ENCODE data around the gene MINDY4.

- peak in 1 of 3 donors; percentile 14 for TF ChIP-seq CTCF (IDR thresholded peaks at IDR 0.05)
- peak; percentile 25 for TF ChIP-seq POLR2A (IDR thresholded peaks at IDR 0.05)
- TF ChIP-seq EP300 (IDR thresholded peaks at IDR 0.05), result no peak
Observed at GRCh38 chr7:30771174-30771879, at the start of gene MINDY4.
